Inflammatory macrophage (primary cell): ENCODE data around the gene CT45A2.
"Not testable (repeated sequence)": the region's sequence is repeated elsewhere in the genome, so short reads cannot be mapped to it uniquely, and the experiment has no call there.

Experiments
- DNase-seq, 2 donors: peaks; one replicate each; pipeline ENCODE4 v3.0.0-alpha.2; 2020 to 2022
- total RNA-seq, 18 experiments: gene quantifications; one replicate each; lab custom pipeline; 2026; ENCODE audit warnings: mixed read lengths in 6 of 18, inconsistent platforms in 2 of 18; lab: John Stamatoyannopoulos, UW

Gene CT45A2, protein sequence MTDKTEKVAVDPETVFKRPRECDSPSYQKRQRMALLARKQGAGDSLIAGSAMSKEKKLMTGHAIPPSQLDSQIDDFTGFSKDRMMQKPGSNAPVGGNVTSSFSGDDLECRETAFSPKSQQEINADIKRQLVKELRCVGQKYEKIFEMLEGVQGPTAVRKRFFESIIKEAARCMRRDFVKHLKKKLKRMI
- 0 reads per million in 18 experiments for total RNA-seq

DNA sequence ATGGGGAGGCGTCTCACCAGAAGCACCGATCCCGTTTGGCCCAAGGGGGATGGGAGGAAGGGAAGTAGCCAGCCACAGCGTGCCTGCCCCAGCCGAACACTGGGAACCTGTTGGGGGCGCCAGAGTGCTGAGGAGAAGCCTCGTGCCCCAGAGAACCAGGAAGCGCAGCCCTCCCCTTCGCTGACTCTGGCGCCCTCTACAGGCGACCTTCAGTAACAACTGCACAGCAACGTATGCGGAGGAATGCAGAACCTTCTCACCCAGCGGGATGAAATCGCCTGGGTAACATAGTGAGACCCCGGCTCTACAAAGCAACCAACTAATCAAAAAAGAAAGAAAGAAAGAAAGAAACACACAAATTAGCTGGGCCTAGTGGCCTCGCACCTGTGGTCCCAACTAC lies at the start of gene CT45A2:
TSS of gene CT45A2 (minus strand) at position 101 of the 400 bp plus-strand sequence. CDS start 3,747 bp downstream, outside the sequence.
- not testable (repeated sequence) for DNase-seq

GRCh38 chrX:135854438-135854837 lies 34.6 kb upstream of the CT45A2 start, which contains the start of gene CT45A8:
Gene CT45A8 (minus strand): TSS chrX:135854538. CDS start chrX:135850783, 3,755 bp downstream.
- not testable (repeated sequence) for DNase-seq

DNA sequence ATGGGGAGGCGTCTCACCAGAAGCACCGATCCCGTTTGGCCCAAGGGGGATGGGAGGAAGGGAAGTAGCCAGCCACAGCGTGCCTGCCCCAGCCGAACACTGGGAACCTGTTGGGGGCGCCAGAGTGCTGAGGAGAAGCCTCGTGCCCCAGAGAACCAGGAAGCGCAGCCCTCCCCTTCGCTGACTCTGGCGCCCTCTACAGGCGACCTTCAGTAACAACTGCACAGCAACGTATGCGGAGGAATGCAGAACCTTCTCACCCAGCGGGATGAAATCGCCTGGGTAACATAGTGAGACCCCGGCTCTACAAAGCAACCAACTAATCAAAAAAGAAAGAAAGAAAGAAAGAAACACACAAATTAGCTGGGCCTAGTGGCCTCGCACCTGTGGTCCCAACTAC lies 17.4 kb upstream of the CT45A2 start, which contains the start of gene CT45A7:
TSS of gene CT45A7 (minus strand) at position 101 of the 400 bp plus-strand sequence. CDS start 3,747 bp downstream, outside the sequence.
- not testable (repeated sequence) for DNase-seq

DNA sequence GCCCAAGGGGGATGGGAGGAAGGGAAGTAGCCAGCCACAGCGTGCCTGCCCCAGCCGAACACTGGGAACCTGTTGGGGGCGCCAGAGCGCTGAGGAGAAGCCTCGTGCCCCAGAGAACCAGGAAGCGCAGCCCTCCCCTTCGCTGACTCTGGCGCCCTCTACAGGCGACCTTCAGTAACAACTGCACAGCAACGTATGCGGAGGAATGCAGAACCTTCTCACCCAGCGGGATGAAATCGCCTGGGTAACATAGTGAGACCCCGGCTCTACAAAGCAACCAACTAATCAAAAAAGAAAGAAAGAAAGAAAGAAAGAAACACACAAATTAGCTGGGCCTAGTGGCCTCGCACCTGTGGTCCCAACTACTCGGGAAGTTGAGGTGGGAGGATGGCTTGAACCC lies 17.1 kb downstream of the CT45A2 start, which contains the start of gene CT45A6:
TSS of gene CT45A6 (minus strand) at position 101 of the 400 bp plus-strand sequence. CDS start 3,794 bp downstream, outside the sequence.
- not testable (repeated sequence) for DNase-seq

GRCh38 chrX:135785403-135785802 lies 34.4 kb downstream of the CT45A2 start, which contains the start of gene CT45A5:
Gene CT45A5 (minus strand): TSS chrX:135785503. CDS start chrX:135781729, 3,774 bp downstream.
- not testable (repeated sequence) for DNase-seq

DNA sequence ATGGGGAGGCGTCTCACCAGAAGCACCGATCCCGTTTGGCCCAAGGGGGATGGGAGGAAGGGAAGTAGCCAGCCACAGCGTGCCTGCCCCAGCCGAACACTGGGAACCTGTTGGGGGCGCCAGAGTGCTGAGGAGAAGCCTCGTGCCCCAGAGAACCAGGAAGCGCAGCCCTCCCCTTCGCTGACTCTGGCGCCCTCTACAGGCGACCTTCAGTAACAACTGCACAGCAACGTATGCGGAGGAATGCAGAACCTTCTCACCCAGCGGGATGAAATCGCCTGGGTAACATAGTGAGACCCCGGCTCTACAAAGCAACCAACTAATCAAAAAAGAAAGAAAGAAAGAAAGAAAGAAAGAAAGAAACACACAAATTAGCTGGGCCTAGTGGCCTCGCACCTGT lies 51.7 kb downstream of the CT45A2 start, which contains the start of gene CT45A3:
TSS of gene CT45A3 (minus strand) at position 101 of the 400 bp plus-strand sequence. CDS start 3,747 bp downstream, outside the sequence.
- not testable (repeated sequence) for DNase-seq
